GM21447 (cell line): ENCODE results near the gene SURF1.
"Not testable (repeated sequence)": the region's sequence is repeated elsewhere in the genome, so short reads cannot be mapped to it uniquely, and the experiment has no call there.

Source experiments
- ATAC-seq: cut with Tn5 transposase; IDR thresholded peaks from one replicate; pipeline ENCODE4 v1.9.1; 2021; ENCODE audit not compliant: unreplicated experiment

SURF1 gene

GRCh38 chr9:133327021-133327420, 29.3 kb downstream of the SURF1 start:
- ATAC-seq: not testable (repeated sequence)

GRCh38 chr9:133323991-133324703, 32.1 kb downstream of the SURF1 start:
- no peak for ATAC-seq

GRCh38 chr9:133323211-133323610, 33.1 kb downstream of the SURF1 start:
- no peak for ATAC-seq

GRCh38 chr9:133322701-133323100, 33.6 kb downstream of the SURF1 start:
- no peak for ATAC-seq

- no peak for ATAC-seq
Measured at GRCh38 chr9:133321411-133321935, 34.8 kb downstream of the SURF1 start.

- ATAC-seq: no peak
Measured at GRCh38 chr9:133320421-133320881, 35.8 kb downstream of the SURF1 start.

GRCh38 chr9:133317551-133317950, 38.7 kb downstream of the SURF1 start:
- ATAC-seq: not testable (repeated sequence)

GRCh38 chr9:133315997-133316396, 40.3 kb downstream of the SURF1 start:
- no peak for ATAC-seq

- no peak for ATAC-seq
Measured at GRCh38 chr9:133309608-133310007, 46.7 kb downstream of the SURF1 start.

- ATAC-seq: no peak
Measured at GRCh38 chr9:133307301-133307700, 49.0 kb downstream of the SURF1 start.

- no peak for ATAC-seq
Measured at GRCh38 chr9:133306242-133307204, 49.8 kb downstream of the SURF1 start.

GRCh38 chr9:133305731-133306130, 50.6 kb downstream of the SURF1 start:
- no peak for ATAC-seq

GRCh38 chr9:133304477-133305377, 51.6 kb downstream of the SURF1 start:
- no peak for ATAC-seq

GRCh38 chr9:133304158-133304470, 52.2 kb downstream of the SURF1 start:
- no peak for ATAC-seq

- ATAC-seq: no peak
Measured at GRCh38 chr9:133303266-133304157, 52.8 kb downstream of the SURF1 start.
